GM18520 (cell line): Measurements from ENCODE around the gene PDE9A.

Experiments used
- ATAC-seq: cut with Tn5 transposase; IDR thresholded peaks from one replicate; pipeline ENCODE4 v1.9.1; 2021; ENCODE audit not compliant: unreplicated experiment

PDE9A gene

DNA sequence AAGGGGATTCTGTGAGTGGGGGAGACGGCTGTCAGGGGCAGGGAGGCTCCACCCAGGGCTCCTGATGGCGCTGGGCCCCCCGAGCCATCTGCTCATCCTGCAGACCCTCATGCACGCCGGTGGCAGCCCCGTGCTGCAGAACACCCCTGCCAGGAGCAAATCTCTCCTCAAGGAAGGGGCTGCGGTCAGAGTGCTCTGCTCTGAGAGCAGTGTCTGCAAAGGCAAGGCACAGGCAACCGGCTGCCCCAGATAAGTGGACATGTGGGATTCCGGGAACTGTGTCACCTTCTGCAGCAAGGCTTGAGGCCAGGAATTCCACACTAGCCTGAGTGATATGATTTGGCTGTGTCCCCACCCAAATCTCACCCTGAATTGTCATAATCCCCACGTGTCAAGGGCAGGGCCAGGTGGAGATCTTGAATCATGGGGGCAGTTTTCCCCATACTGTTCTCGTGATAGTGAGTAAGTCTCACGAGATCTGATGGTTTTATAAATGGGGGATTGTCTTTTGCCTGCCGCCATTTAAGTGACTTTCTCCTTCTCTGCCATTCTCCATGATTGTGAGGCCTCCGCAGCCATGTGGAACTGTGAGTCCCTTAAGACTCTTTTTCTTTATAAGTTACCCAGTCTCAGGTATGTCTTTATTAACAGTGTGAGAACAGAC lies 101.0 kb downstream of the PDE9A start:
- ATAC-seq = no peak

DNA sequence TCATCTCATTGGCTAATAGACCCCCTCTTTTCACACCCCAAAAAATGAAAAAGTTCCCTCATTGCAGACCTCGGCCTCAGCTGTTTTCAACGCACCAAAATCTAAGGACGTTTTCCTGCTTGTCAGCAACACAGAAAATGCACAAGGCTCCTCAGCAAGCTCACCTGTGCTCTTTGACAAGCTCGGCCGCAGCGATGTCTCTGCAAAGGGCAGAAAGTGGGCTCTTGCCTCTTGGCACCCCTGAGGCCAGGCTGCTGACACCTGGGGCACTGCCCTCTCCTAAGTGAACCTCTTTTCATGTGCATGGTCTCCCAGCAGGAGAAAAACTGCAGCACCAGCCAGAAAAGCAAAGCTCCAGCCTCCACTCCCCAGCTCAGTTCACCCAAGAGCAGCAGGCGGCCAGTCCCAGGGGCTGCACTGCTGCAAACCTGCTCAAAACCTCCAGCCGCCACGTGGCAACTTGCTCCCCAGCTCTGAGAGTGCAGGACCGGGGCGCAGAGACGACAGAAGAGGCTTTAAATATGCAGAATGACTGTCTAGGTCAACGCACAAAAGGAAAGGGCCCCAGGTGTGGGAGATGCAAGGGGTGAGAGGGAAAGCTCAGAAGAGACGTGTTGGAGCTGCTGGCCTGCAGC lies 101.7 kb downstream of the PDE9A start:
- no peak for ATAC-seq

DNA sequence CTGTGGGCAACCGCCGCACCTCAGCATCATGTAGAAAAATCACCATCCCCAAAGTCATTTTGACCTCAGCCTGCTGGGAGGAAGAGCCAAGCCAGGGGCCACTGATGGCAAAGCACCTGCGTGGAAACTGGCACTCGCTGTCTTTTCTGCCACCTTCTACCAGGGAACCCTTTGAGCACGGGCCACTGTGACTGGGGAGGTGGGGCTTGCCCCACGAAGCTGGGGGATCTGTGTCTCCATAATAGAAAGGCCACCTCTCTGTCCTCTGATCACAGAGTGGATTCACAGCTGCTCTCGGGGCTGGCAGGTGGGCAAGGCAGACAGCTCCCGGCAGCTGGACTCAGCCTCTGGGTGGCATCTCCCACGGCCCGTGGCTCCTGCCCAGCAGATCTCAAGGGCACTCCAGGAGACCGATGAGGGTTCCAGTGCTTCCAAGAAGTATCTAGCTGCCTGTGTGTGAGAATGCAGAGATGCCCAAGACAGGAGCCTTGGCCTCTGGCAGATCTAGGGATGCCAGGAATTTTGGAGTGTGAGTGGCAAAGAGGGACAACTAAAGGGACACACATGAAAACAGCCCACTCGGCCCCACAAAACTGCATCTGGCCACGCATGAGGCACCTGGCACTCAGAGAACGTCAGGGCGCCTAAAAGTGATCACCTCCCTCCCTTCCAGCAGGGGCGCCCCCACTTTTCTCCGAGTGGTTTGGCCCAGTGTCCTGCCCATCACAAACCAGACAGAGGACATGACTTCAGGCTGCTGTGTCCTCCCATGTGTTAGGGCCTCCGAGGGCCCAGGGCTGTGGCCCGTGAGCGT lies 102.6 kb downstream of the PDE9A start:
- no peak for ATAC-seq

DNA sequence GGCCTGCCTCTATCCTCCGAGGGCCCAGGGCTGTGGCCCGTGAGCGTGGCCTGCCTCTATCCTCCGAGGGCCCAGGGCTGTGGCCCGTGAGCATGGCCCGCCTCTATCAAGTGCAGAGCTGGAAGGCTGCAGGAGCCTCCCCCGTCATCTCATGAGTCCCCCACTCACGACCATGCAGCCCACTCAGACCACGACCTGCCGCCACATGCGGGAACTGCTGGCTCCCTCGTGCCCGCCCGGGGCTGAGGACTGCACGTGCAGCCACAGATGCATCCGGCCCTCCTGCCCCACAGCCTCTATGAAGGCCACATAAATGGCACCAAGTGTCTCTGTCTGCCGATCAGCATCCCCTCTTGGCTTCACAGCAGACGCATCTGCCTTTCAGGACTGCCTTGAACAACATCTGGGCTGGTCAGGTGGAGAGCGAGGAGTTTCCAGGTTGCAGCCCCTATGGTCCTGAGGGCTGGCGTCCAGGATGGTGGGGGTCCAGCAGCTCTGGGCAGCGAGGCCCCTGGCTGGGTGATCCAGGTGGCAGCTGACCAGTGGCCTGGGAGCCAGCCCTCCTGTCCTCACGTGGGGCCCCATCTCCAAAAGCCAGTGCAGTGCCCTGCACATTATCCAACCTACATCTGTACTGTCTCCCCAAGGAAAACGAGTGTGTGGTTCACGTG lies 103.3 kb downstream of the PDE9A start:
- ATAC-seq = no peak

DNA sequence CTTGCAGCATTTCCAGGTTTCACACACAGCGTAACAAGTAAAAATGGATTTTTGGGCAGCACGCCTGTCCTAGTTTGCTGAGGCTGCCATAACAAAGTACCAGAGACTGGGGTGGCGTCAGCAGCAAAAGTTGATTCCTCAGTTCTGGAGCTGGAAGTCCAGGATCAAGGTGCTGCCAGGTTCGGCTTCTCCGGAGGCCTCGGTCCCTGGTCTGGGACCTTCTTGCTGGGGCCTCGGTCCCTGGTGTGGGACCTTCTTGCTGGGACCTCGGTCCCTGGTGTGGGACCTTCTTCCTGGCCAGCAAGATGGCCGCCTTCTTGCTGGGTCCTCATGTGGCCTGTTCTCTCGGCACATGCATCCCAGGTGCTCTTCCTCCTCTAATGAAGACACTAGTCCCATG lies 104.0 kb downstream of the PDE9A start:
- no peak for ATAC-seq

DNA sequence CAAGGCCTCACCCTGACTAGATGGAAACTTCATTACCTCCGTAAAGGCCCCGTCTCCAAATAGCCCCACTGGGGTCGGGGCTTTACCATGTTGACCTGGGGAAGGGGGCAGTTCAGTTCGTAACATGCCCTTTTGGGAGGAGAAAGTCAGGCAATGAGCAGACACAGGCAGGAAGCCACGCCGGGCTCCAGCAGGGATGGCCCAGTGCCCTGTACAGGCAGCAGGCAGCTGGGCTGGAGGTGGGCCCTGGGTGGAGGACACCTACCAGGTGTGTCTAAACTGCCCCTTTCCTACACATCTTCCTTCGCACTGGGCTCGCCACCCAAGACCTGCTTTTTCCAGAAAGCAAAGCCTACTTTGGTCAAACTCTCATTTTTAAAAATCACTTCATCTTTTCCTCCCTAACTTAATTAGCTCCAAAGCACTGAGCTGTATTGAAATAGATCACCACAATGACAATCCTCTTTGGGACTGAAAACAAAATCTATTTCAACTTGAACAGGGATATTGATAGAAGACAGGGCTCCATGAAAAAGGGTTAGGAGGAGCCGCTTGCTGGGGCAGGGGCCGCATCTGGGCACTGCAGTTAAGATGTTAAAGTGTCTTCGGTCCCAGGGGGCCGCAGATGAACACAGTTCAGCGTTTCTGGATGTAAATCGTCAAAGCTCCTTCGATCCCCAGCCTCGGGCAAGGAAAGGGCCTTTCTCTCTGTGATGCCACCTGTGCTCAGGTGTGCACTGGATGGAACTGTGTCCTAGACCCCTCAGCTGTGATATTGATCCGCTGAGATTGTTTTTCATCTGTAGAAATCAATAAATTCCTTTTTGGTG lies 104.6 kb downstream of the PDE9A start:
- no peak for ATAC-seq

DNA sequence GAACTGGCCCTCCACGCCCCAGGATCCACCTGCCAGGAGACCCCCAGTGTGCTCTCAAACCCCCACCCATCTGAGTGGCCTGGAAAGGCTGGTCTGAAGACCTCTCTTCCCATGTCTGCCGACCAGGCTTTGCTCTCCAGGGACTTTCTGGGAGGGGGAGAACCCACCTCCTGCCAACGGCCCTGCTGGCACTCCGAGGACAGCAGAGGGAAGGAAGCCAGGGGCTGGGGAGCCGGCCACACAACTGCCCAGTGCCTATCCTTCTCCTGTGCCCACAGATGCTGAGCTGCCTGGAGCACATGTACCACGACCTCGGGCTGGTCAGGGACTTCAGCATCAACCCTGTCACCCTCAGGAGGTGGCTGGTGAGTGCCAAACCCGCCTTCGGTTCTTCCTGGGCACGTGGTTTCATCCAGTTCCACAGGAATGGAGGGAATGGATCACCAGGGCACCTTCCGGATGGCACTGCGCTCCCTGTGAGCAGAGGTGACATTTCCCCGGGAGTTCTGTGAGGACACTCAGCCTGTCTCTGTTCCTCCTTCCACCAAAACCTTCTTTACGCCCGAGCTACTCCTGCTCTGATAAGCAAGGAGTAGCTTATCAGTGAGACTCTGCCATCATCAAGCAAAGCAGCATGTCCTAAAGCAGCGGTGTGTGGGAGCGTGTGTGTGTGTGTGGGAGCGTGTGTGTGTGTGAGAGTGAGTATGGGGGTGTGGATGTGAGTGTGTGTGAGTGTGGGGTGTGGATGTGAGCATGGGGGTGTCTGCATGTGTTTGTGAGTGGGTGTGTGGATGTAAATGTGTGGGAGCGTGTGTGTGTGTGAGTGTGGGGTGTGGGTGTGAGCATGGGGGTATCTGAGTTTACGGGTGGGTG lies 105.5 kb downstream of the PDE9A start:
- ATAC-seq = no peak

DNA sequence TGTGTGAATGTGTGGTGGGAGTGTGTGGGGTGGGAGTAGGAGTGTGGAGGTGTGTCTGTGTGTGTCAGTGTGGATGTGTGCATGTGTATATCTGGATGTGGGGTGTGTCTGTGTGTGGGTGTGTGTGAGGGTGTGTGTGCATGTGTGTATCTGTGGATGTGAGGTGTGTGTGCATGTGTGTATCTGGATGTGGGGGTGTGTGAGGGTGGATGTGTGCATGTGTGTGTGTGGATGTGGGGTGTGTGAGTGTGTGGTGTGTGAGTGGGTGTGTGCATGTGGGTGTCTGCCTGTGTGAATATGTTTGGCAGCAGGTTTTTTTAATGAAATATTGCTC lies 106.1 kb downstream of the PDE9A start:
- ATAC-seq = no peak

DNA sequence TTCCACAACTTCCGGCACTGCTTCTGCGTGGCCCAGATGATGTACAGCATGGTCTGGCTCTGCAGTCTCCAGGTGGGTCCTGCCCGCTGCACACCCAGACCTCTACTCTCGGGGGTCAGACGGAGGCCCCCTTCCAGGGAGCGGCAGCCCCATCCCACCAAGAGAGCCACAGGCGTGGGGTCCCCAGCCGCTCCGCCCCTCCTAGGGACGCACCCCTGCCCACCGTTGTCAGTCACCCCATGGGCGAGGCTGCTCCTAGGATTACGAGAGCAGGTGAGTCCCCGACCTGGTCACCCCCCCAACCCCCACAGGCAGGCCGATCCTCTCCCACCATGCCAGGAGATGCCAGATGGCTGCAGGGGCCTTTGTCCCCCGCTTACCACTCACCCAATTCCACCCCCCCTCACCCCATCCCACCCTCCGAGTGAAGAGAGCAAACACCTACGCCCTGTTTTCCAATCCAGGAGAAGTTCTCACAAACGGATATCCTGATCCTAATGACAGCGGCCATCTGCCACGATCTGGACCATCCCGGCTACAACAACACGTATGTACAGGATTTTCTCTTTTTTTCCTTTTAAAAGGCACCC lies 107.0 kb downstream of the PDE9A start:
- no peak for ATAC-seq

DNA sequence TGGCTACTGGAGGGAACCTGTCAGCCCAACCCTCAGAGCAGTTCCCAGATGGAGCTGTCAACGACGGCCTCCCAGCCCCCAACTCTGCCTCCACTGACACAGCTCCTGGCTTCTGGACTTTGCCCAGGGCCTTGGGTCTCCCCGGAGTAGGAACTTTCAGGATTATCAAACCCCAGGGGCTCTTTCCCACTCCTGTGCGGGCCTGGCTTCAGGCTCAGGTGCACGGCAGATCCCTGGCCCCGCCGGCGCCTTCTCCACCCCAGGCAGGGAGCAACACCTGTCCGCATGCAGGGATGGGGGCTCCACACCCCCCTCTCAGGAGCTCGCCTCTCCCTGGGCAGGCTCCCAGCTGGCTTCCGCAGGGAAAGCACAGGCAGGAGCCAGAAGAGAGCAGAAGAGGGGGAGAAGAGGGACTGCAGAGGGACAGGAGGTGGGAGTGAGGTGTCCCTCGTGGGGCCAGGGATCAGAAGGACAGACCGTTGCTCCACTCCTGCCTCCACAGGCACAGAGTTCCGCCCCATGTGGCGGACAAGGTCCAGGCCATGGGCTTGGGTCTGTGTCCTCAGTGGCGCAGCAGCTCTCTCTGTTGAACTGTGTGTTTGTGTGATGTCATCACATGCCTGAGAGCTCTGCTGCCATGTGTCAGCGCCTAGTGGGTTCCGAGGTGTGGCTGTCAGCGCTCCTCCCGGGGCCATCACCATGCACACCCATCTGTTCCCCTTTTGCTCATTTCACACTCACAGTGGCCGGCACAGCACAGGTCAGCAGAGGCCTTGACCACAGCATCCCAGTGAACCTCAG lies 107.7 kb downstream of the PDE9A start:
- ATAC-seq = no peak

DNA sequence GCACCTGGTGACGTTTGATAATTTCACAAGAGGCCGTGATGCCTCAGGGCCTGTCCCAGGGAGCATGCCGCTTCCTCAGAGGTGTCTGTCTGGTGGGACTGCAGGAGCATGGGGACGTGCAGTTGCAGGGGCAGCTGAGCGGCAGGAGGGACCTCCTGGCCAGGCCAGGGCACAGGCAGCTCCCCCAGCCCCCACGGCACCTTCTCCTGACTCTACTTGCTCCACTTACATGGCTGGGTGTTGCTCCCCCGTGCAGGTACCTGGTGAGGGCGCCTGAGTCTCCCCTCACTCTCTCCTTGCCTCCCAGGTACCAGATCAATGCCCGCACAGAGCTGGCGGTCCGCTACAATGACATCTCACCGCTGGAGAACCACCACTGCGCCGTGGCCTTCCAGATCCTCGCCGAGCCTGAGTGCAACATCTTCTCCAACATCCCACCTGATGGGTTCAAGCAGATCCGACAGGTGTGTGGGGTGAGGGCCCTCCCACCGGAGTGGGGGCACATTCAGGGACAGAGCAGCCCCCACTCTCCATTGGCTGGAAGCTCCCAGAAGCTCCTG lies 108.4 kb downstream of the PDE9A start:
- no peak for ATAC-seq

DNA sequence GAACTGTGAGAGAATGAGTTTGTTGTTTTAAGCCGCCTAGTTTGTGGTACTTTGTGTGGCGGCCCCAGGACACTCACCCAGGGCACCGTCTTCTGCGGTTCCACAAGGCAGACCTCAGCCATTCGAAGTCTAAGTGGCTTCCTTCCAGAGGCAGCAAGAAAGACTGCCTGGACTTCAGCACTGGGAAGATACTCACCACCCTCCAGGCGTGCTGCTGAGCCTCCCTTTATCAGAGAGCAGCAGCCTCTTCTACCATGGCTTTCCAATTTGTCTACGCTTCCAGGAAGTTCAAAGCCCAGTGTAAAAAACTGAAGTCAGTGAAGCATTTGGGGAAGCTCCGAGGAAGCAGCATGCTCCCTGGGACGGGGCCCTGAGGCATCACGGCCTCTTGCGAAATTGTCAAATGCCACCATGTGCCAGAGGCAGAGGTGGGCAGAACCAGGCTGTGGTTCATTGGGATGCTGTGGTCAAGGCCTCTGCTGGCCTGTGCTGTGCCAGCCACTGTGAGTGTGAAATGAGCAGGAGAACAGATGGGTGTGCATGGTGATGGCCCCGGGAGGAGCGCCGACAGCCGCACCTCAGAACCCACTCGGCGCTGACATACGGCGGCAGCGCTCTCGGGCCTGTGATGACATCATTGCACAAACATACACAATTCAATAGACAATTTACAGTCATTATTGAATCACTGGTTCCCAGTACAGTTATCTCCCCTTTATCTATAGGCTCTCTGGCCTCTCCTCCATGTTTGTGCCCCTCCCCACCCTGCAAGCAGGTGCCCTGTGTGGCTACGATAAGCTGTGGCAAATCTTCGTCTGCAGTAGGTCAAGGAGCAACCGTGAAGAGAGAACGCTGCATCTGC lies 110.4 kb downstream of the PDE9A start:
- ATAC-seq = no peak

DNA sequence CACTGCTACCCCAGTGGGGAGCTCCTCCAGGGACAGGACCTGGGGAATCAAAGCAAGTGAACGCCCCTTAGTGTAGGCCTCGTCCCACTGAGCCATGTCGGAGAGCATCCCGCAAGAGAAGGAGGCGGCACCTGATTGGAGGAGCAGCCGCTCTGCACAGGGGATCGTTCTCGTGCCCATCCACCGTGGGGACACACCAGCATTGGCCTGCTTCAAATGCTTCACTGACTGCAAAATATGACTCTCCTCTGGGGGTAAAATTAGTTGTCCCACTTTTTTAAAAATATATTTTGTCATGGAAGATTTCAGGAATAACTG lies 111.0 kb downstream of the PDE9A start:
- ATAC-seq = no peak

DNA sequence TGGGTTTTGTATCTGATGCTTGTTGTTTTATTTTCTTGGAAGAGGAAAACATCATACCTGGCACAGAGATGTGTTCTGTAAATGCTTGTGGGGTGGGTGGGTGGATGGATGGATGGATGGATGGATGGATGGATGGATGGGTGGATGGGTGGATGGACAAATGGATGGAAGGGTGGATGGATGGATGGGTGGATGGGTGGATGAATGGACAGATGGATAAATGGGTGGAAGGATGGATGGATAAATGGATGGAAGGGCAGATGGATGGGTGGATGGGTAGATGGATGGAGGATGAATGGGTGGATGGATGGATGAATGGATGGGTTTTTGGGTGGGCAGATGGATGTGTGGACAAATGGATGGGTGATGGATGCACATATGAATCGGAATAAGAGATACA lies 111.5 kb downstream of the PDE9A start:
- ATAC-seq = no peak

DNA sequence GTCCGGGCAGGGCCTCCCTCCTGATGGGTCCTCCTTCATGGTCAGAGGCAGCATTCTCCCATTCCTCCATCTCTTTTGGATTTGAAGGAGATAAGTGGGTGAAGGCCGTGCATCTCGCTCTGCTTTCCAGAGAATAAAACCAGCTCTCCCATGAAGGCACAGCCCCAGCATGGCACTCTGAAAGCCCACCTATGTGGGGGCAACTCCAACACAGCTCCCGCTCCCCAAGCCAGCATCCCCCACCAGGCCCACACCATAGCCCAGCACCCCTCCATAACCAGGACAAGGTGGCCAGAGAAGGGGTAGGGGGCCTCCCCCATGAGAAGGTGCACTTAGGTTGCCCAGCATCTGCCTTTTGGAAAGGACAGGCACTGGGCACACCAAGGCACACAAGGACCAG lies 112.2 kb downstream of the PDE9A start:
- ATAC-seq = no peak

DNA sequence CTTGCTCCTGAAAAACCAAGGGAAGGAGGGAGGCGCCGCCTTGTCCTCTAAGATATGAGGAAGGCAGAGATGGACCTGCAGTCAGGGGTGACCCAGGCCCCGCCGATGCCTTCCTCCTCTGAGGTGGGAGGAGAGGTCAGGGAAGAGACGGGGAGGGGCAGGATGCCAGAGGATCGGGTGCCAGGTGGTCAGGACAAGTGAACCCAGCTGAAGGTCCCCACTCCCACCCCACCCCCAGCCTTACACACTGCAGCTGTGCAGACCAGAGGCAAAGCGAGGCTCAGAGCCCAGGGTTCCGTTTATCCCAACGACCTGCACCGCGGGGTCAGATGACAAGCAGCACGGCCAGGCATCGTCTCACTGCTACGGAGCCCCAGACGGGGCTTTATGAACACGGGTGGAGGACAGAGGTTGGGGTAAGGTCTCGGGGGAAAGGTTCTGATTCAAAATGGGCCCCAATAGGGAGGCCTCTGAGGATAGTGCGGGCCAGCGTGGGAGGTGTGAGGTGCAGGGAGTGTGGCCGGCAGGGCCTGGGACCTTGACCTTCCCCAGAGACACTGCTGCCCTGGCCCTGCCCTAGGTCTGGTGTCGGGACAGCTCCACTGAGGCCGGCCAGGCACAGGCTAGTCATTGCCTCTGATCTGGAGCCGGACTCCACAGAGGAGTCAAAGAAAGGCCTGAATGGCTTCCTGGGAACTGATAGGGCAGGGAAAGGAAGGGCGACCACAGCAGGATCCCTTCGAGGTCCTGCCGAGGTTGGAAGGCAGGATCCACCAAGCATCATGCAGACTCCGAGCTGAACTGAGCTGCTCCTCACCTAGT lies 113.5 kb downstream of the PDE9A start:
- ATAC-seq = no peak

DNA sequence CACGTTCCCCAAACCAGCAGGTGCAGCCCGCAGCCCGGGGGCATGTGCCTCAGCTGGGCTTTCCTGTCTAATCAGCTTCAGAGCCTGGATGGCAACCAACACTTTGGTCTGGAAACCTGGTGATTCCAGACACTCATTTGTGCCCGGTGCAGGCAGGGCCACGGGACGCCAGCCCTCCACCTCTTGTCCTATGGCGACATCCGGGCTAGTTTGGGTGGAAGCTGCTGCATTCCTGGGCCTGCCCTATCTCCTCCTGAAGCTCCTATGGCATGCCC lies 114.1 kb downstream of the PDE9A start:
- ATAC-seq = no peak
